ENCODE data around the gene IMMP2L. TPM values are rescaled to one million over a fixed set of nuclear protein-coding genes. Genes with fewer than 3 reads are reported as not detected.

IMMP2L gene
- total RNA-seq, 1 experiment from 2014 or later, result 8.8 TPM

GRCh38 chr7:111103136-111103535 is 459.2 kb downstream of the IMMP2L start:
- Histone ChIP-seq H3K27ac (ENCODE audit: low read length) (no peak overlapping the region), H3K4me3 (ENCODE audit: low read depth in 2 of 2, low read length in 2 of 2) (no peak overlapping the region), H3K36me3 (ENCODE audit: control insufficient read depth, insufficient read depth, low read length) (no peaks in the 10 kb centered on the region), H3K4me1 (ENCODE audit: control insufficient read depth, insufficient read depth, low read length) (no peaks in the 10 kb centered on the region), H3K9me3 (ENCODE audit: control insufficient read depth, insufficient read depth, low read depth, low read length) (no peaks in the 10 kb centered on the region), H3K27me3 (ENCODE audit: control insufficient read depth, insufficient read depth, low read length) (no peaks in the 10 kb centered on the region)
- POLR2A ChIA-PET, result no interaction called here
- in situ Hi-C loops (cut with HindIII; ENCODE audit: low pct_unique_long_range_greater_than_20kb, low sequenced_read_pairs) (no loop called here), intact Hi-C loops (cut with micrococcal nuclease; ENCODE audit: unreplicated experiment) (loop anchor here (10.0 kb wide), 1 partner anchor 1258 kb away; no protein-coding TSS in a partner anchor)
- BruUV-seq (replicated peaks), result no TSS peak
- DNase-seq (ENCODE audit: low read depth, low spot score), result no peak
- no peak for ATAC-seq
- TF ChIP-seq, protein P1, sequence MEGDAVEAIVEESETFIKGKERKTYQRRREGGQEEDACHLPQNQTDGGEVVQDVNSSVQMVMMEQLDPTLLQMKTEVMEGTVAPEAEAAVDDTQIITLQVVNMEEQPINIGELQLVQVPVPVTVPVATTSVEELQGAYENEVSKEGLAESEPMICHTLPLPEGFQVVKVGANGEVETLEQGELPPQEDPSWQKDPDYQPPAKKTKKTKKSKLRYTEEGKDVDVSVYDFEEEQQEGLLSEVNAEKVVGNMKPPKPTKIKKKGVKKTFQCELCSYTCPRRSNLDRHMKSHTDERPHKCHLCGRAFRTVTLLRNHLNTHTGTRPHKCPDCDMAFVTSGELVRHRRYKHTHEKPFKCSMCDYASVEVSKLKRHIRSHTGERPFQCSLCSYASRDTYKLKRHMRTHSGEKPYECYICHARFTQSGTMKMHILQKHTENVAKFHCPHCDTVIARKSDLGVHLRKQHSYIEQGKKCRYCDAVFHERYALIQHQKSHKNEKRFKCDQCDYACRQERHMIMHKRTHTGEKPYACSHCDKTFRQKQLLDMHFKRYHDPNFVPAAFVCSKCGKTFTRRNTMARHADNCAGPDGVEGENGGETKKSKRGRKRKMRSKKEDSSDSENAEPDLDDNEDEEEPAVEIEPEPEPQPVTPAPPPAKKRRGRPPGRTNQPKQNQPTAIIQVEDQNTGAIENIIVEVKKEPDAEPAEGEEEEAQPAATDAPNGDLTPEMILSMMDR (IDR thresholded peaks at IDR 0.05), result no peak
- TF ChIP-seq REST (IDR thresholded peaks at IDR 0.05; ENCODE audit: insufficient read depth in 1 of 2, low read depth in 2 of 2, low read length in 1 of 2), result no peak
- TF ChIP-seq POLR2AphosphoS5 (IDR thresholded peaks at IDR 0.05; ENCODE audit: low read depth, low read length), result no peak
- CTCF ChIA-PET, result no interaction called here

- TF ChIP-seq REST (IDR thresholded peaks at IDR 0.05; ENCODE audit: insufficient read depth in 1 of 2, low read depth in 2 of 2, low read length in 1 of 2), result no peak
- TF ChIP-seq SIN3A (IDR thresholded peaks at IDR 0.05; ENCODE audit: borderline replicate concordance, insufficient read depth, low read depth, low read length), result no peak
- TF ChIP-seq POLR2AphosphoS5 (IDR thresholded peaks at IDR 0.05; ENCODE audit: low read depth, low read length), result no peak
- TF ChIP-seq, protein P1 (IDR thresholded peaks at IDR 0.05), result no peak
- no peak for TF ChIP-seq TCF7L2 (IDR thresholded peaks at IDR 0.05; ENCODE audit: low read depth, low read length)
- Histone ChIP-seq H3K27me3 (ENCODE audit: control insufficient read depth, insufficient read depth, low read length) (no peaks in the 10 kb centered on the region), H3K4me1 (ENCODE audit: control insufficient read depth, insufficient read depth, low read length) (no peaks in the 10 kb centered on the region), H3K9me3 (ENCODE audit: control insufficient read depth, insufficient read depth, low read depth, low read length) (no peaks in the 10 kb centered on the region), H3K4me3 (ENCODE audit: low read depth in 2 of 2, low read length in 2 of 2) (no peak overlapping the region), H3K36me3 (ENCODE audit: control insufficient read depth, insufficient read depth, low read length) (no peaks in the 10 kb centered on the region), H3K27ac (ENCODE audit: low read length) (no peak overlapping the region)
- POLR2A ChIA-PET, result no interaction called here
- DNase-seq (ENCODE audit: low read depth, low spot score) (no peak), ATAC-seq (no peak)
- CTCF ChIA-PET, result no interaction called here
- intact Hi-C loops (cut with micrococcal nuclease; ENCODE audit: unreplicated experiment) (loop anchor here (10.0 kb wide), 1 partner anchor 1257 kb away; no protein-coding TSS in a partner anchor), in situ Hi-C loops (cut with HindIII; ENCODE audit: low pct_unique_long_range_greater_than_20kb, low sequenced_read_pairs) (no loop called here)
- no TSS peak for BruUV-seq (replicated peaks)
Measured at GRCh38 chr7:111101856-111102646, 460.2 kb downstream of the IMMP2L start.
